GM21526 (cell line): Measurements from ENCODE around the gene PDK4.
"Not testable (repeated sequence)": the region's sequence is repeated elsewhere in the genome, so short reads cannot be mapped to it uniquely, and the experiment has no call there.

Source experiments
- ATAC-seq: cut with Tn5 transposase; IDR thresholded peaks from one replicate; pipeline ENCODE4 v1.9.1; 2021; ENCODE audit warnings: moderate library complexity; ENCODE audit not compliant: unreplicated experiment, low FRiP score

Gene PDK4

DNA sequence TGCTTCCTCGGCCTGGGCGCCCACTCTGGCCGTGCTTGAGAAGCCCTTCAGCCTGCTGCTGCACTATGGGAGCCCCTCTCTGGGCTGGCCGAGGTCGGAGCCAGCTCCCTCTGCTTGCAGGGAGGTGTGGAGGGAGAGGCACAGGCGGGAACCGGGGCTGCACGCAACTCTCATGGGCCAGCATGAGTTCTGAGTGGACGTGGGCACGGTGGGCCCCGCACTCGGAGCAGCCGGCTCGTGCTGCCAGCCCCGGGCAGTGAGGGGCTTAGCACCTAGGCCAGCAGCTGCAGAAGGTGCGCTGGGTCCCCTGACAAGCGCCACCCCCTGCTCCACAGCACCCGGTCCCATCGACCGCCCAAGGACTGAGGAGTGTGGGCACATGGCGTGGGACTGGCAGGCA, 9.0 kb upstream of the PDK4 start:
- ATAC-seq, result no peak

DNA sequence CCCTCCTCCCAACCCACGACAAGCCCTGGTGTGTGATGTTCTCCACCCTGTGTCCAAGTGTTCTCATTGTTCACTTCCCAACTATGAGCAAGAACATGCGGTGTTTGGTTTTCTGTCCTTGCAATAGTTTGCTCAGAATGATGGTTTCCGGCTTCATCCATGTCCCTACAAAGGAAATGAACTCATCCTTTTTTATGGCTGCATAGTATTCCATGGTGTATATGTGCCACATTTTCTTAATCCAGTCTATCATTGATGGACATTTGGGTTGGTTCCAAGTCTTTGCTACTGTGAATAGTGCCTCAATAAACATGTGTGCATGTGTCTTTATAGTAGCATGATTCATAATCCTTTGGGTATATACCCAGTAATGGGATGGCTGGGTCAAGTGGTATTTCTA, 8.5 kb upstream of the PDK4 start:
- ATAC-seq, result not testable (repeated sequence)

DNA sequence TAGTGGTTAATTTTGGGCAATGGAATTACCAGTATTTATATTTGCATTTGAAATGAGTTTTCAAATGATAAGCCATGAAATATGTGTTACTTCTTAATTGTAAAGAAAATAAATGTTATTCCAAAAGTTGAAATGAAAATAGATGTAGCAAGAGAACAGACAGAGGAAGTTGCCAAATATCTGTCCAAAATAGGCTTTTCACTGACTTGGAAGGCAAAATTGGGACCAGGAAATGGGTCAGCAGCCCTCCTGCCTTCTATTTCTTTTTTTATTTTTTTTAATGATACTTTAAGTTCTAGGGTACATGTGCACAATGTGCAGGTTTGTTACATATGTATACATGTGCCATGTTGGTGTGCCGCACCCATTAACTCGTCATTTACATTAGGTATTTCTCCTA, 8.1 kb upstream of the PDK4 start:
- ATAC-seq, result not testable (repeated sequence)

DNA sequence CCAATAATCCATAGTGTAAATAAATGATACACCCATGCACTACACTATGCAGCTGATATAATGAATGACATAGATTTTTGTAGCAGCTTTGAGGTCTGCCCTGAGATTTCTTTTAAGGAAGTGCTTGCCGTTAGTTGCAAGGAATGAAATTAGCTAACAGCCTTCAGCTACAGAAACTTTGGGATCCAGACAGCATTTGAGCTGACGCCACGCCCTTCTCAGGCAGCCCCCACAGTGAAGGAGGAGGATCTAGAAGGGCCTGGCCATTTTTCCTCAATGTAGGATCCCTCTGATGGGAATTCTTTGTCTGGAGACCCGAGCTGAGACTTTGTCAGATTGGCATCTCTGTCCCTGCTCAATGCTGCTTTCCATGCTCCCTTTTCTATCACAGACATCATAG, 6.1 kb upstream of the PDK4 start:
- ATAC-seq, result no peak

DNA sequence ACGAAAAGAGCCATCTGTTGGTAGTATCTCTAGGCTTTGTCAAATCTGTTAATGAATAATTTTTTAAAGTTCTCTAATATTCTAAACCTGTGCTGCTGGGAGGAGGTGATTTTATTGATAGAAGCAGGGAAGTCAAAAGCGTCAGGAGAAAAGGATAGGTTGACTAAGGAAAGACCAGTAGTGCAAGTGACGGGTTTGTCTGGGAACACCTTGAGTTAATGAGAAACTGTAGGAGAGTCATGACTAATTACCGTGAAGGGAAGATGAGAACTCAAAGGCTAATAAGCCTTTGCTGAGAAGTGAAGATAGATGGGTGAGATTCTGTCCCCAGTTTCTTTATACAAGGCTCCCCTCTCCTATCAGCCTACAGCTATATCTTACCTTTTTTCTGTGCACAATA, 5.0 kb upstream of the PDK4 start:
- ATAC-seq, result no peak

DNA sequence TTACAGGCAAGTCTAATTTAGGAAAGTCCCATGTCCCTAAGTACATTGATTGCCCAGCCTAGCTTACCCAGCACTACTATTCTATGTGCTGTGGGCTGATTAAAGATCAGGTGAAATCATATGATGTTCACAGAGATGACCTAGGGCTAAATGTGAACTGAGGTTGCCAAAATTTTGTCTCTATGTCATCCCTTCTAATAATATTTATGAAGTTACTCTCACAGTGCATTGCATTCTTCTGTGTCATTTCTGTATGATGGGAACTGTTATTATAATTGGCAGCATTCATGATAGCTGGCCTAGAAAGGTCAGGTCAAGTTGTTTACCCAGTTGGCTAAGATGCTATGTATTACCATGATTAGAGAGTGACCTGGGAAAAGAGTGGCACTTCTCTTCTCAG, 2.8 kb upstream of the PDK4 start:
- ATAC-seq, result no peak

DNA sequence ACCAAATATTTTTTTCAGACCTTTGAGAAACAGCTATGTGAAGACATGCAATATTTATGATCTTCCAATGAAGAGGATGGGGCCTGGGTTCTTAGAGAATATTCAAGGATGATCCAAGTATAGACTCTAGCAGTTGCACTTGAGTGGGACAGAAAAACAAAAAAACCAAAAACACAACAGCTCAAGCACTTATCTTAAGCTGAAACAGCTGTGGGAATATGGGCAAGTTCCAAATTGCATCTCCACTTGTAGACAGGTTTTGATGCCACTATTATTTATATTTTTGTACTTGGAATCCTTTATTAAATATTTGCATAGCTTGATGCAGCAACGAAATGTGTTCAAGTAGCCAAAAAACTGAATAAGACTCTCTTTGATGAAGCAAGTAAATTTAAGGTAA, 2.2 kb upstream of the PDK4 start:
- ATAC-seq, result no peak

DNA sequence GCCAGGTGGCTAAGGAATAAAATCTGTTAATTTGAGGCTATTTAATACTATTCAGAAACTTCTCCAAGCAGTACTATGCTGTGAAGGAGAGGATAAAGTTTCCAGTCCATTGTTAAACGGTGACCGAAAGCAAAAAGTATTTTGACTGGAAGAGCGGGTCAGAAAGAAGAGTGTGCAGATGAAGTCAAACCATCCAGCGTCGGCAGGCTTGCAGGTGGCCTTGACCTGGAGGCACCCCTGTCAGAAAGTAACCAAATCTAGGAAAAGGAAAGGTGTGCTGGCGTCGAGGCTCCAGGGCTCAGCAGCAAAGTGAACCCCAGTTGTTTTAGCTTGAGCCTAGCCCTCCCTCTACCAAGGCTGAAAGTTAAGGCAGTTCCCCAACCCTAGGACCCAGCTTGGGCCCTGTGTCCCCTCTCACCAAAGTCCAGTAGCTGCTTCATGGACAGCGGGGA, 544 bp downstream of the PDK4 start:
- no peak for ATAC-seq

DNA sequence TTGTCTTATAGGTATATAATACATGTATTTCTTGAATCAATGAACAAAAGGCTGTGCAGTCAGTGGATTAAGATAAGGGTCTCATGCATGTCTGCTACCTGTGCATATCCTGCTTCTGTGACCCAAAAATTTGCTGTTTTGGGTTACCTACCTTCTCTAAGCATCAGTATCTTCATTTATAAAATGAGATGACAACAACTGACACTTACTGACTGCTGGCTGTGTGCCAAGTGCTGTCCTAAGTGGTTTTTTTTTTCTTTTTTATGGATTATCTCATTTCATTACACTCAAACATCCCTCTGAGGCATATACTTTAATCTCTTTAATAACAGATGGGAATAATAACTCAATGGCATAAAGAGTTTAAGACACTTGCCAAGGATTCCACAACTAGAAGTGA, 2.1 kb downstream of the PDK4 start:
- no peak for ATAC-seq

DNA sequence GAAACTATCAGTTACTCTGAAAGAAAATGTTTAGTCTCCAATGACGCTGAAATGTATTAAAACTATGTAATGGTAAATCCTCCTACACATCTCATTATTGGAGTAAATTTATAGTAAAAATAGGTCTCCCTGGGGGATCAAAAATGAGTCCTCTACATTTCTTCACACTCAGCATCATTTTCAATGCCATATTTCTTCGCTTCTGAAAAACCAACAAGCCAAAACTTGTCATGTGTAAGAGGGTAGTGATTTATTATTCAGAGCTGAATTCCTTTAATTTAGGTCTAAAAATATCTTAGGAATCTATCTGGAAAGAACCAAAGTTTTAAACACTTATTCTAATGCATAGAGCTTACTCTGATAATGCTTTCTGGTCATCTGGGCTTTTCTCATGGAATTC, 3.0 kb downstream of the PDK4 start:
- ATAC-seq, result no peak

DNA sequence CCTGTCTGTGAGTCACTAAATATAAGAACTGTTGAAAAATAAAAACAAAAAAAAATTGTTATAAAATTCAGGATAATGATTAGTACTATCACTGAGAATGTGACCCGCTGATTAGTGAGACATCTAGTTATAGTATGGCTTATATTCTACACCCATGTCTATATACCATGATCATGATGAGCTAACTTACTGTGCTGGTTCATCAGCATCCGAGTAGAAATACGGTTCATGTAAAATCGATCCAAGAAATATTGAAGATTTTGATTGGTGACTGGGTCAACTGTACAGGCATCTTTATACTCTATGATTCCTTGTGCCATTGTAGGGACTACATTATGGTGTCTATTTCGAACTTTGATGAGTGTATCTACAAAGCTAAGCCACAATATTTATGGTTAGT, 3.7 kb downstream of the PDK4 start:
- ATAC-seq, result no peak

DNA sequence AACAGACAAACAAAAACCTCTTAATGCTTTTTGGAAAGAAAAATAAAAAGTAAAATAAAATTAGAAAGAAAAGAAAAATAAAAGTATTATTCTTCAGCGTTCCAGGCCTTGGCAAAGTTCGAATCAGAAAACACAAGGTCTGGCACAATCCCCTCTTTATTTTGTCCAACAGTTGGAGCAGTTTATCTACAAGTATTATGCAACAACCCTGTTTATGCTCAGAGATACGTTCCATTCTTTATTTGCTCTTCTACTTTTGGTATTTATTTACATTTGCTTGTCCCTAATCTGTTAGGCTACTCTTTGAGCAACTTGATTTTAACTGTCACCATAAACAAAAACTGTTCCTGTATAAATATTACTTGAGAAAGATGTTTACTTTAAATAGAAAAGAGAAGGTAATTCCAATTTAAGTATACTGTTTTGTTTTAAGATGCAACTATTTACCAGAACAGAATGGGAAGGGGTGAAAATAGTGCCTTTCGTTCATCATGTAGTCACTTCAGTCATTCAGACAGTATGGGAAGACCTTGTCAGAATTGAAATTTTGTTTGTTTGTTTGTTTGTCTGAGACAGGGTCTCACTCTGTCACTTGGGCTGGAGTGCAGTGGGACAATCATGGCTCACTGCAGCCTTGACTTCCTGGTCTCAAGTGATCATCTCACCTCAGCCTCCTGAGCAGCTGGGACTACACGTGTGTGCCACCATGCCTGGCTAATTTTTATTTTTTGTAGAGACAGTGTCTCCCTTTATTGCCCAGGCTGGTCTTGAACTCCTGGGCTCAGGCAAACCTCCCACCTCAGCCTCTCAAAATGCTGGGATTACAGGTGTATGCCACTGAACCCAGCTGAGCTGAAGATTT, 5.7 kb downstream of the PDK4 start:
- ATAC-seq, result no peak

DNA sequence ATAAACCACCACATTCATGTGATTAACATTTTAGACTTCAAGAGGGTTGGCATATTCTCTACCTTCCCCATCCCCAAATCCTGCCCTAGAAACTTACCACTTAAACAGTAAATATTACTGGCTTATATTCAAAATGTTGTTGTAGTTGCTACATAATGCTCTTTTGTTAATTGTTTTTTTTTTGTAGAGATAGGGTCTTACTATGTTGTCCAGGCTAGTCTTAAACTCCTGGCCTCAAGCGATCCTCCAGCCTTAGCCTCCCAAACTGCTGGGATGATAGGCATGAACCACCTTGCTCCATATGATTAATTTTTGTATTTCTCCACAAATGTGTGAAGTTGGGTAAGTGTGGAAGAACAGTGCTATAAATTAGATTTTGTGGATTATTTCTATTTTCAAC, 6.5 kb downstream of the PDK4 start:
- ATAC-seq, result no peak

DNA sequence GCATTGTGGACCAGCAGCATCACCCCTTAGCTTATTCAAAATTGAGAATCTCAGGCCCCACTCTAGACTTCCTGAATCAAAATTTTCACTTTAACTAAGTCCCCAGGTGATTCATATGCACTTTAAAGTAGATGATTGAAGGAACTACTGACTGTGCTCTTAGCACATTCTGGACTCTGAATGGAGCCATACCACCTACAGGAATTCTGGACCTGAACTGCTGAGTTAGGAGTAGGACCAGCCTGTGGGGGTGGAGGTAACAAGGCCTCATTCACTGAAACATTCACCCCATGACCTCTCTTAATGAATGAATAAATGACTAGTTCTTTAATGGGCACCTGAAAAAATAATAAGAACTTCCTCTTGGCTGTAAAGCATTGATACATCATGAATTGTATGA, 7.3 kb downstream of the PDK4 start:
- no peak for ATAC-seq

DNA sequence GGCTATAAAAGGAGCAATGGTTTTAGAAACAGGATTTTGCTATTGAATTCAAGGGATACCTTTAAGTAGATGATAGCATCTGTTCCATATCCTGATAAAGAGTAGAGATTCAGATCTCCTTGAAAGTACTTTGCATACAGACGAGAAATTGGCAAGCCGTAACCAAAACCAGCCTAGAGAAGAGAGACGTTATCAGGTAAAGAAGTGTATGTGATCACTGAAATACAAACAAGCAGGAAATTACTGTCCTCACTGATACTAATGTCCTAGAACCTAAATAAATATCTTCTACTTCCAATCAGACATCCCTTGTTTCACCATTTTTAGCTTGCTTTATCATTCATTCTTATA, 9.4 kb downstream of the PDK4 start:
- no peak for ATAC-seq

DNA sequence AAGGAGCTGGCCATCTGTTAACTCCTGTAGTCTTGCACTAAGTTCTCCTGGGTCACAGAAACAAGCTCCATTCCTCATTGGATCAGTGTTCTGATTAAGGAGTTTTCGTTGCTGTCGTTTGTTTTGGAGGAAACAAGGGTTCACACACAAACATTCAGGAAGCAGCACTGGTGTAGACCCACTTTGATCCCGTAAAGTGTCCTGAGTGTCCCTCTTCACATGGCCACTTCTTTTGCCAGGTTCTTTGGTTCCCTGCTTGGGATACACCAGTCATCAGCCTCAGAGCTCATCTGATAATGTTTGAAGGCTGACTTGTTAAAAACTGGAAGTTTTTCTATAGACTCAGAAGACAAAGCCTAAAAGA, 10.9 kb downstream of the PDK4 start:
- no peak for ATAC-seq

DNA sequence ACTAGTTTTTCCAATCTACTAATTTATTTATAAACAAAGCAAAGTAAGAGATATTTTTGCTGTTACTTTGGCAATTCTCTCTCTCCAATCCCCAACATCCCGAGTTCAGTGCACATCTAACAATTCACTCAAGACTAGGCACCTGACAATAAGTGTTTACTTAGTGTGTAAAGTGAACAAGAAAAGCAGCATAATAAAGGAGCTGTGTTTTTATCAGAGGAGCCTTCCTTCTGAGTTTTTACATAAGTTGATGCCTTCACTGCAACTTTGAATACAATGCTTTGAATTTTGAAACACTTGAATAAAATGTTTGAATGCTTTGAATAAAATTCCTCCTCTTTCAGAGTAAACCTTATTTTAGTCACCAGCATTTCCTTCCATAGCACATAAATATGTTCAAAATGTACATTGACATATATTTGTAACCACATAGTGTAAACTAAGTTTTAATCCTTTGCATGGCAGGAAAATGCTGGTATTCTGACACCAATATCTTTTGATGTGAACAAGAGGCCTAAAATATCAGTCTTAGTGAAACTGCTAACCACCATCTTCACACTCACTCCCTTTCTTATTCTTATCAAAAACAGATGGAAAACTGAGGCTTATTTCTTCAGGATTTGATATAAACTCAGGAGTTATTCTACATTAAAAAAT, 11.4 kb downstream of the PDK4 start:
- ATAC-seq, result no peak

DNA sequence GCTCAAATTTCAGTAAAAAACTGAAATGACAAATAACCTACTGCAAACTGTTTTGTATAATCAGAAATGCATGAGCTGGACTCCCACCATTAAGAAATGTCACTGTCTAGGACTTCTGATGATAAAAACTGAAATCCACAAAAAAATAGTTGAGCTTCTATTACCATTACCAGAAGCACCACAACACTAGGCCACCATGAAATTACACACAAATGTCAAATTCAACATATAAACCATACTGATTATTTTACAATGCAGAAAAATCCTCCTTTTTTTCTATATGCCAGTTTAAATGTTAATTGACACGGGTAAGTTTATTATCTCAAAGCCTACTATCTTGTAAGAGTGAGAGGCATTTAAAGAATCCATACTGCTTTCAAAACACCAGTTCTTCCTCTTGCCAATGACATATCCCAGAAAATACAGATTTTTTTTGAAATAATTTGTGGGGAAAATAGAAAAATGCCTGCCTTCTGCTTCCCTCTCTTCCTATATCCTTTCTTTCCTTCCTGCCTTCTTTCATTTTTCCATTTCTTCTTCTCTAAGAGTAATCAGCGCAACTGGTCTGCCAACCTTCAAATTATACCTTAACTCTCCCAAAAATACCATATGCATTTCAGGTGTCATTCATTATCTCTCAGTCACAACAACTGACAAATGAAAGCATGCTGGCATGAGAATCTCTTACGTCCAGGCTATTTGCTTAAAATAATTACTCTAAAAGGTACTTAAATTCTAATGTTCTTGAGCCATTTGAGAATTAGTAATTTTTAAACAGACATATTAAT, 12.3 kb downstream of the PDK4 start:
- no peak for ATAC-seq

DNA sequence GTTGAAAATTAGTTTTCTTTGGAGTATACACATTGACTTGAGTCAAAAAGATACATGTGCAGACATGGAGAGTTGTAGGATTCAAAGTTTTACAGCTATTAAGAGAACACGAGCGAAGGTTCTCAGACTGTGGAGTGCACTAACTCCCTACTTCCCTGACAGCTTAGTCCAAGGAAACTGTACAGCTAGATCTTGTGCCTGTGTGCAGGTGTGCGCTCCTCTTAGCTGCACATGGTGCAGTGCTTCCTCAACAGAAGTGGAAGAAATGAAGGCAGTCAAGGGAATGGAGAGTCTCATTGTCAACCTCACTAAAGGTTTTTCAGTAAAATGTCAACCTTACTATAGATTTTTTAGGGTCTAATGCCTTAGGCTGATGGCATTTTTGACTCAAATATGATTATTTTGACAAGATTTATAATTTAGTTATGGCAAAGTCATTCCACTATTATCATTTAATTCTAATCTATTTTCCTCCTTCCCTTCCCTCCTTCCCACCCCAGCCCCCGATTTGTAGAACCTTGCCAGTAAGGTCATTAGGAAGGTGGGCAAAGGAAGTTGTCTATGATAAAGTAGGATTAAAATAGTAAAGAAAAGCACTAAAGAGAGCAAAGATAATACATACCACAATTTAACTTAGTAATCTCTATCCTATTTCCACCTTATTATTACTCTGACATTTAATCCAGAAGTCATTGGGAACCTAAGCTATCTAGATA, 13.6 kb downstream of the PDK4 start:
- no peak for ATAC-seq

DNA sequence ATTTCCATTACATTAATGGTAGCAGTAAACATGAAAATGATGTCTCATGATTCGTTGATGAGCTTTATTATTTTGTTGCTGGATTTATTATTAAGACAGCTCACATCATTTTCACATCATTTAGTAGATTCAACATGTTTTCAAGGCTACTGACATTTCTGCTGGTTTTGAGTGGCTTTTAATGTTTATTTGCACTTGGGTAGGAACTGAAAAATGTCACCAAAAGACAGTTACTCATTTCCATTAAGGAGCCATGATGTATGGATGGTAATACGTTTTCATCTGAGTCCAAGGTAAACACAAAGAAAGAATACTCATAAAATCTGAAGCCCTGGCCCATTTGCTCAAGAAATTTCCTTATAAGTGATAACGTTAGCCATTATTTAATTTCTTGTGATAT, 14.8 kb downstream of the PDK4 start:
- no peak for ATAC-seq

DNA sequence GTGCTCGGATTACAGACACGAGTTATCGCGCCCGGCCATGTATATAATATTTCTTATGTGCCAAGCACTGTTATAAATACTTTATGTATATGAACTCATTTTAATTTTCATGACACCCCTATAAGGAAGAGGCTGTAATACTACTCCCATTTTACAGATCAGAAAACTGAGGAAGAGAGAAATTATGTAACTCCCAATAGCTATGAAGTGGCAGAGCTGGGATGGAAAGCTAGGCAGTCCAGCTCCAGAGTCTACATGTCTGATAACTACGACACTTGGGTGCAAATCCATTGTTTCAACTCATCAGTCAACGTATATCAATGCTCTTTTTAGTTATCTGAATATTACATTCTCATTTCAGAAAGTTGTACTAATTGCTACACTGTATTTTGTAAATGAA, 17.0 kb downstream of the PDK4 start:
- ATAC-seq, result no peak
